ENCODE results near the gene TAPT1. TPM values are rescaled to one million over a fixed set of nuclear protein-coding genes. Genes with fewer than 3 reads are reported as not detected.

The TAPT1 gene
- total and polyA plus RNA-seq, 2 donors (not counting 3 experiments of a cell fraction or from before 2014, with no cell fraction given), result 6.9 to 17.5 TPM

DNA sequence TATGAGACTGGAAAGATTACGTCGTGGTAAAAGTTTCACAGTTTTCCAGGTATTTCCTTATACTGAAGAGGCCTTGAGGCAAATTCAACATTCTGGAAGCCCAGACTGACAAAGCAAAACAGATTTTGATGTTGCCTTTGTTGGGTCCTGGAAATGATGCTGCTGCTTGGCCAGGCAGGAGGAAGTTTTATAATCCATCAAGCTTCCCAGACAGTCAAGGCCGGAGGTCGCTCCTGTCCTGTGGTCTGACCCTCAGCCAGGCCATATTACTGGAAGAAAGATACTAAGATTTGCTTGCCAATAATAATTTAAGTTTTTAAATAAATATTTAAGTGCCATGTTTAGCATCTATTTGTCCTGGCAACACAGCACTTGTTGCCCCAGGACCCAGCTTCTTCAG is 63.4 kb downstream of the TAPT1 start:
- BruUV-seq (replicated peaks), result no TSS peak
- Histone ChIP-seq H3K27me3 (ENCODE audit: control insufficient read depth in 2 of 2, insufficient read depth in 2 of 2, low read length in 2 of 2) (no peaks in the 10 kb centered on the region), H2AFZ (ENCODE audit: low read depth, low read length) (no peak overlapping the region), H3K36me3 (ENCODE audit: control insufficient read depth in 2 of 2, extremely low read depth in 1 of 2, insufficient read depth in 2 of 2, low read length in 2 of 2) (peaks cover 0 to 2% of the 10 kb centered on the region in 2 experiments), H3K9me1 (replicated peaks; ENCODE audit: control insufficient read depth, extremely low read depth, insufficient read depth, low read length) (no peaks in the 10 kb centered on the region), H3K9ac (replicated peaks; ENCODE audit: extremely low read depth, insufficient read depth, low read length) (no peak overlapping the region), H4K20me1 (replicated peaks; ENCODE audit: control insufficient read depth, extremely low read depth, insufficient read depth, low read length) (no peaks in the 10 kb centered on the region), H3K4me3 (replicated peaks in 1 of 3; ENCODE audit: insufficient read depth in 1 of 3, low read depth in 1 of 3, low read length in 3 of 3) (no peak overlapping the region), H3K4me2 (ENCODE audit: insufficient read depth, low read length) (no peak overlapping the region), H3K27ac (ENCODE audit: insufficient read depth, low read depth, low read length) (no peak overlapping the region), H3K4me1 (ENCODE audit: control insufficient read depth, extremely low read depth, insufficient read depth, low read length) (peaks cover 23% of the 10 kb centered on the region), H3K9me3 (replicated peaks; ENCODE audit: control insufficient read depth, insufficient read depth, low read length) (no peaks in the 10 kb centered on the region), H3K79me2 (ENCODE audit: control insufficient read depth, insufficient read depth, low read length) (no peaks in the 10 kb centered on the region)
- dilution Hi-C loops (cut with MboI; ENCODE audit: extremely low pct_ligation_motif_present, low sequenced_read_pairs) (no loop called here), intact Hi-C loops (cut with micrococcal nuclease) (loop anchor here (2.0 kb wide), 1 partner anchor 34 kb away; no protein-coding TSS in a partner anchor)
- ChIA-PET CTCF (interaction anchor here (2.0 kb wide), 1 partner anchor 39 kb away, joined by 5 read pairs; no protein-coding TSS in a partner anchor), POLR2A (no interaction called here)
- DNase-seq (ENCODE audit: low read depth, low spot score), result peak; percentile 63
- TF ChIP-seq, protein P1, sequence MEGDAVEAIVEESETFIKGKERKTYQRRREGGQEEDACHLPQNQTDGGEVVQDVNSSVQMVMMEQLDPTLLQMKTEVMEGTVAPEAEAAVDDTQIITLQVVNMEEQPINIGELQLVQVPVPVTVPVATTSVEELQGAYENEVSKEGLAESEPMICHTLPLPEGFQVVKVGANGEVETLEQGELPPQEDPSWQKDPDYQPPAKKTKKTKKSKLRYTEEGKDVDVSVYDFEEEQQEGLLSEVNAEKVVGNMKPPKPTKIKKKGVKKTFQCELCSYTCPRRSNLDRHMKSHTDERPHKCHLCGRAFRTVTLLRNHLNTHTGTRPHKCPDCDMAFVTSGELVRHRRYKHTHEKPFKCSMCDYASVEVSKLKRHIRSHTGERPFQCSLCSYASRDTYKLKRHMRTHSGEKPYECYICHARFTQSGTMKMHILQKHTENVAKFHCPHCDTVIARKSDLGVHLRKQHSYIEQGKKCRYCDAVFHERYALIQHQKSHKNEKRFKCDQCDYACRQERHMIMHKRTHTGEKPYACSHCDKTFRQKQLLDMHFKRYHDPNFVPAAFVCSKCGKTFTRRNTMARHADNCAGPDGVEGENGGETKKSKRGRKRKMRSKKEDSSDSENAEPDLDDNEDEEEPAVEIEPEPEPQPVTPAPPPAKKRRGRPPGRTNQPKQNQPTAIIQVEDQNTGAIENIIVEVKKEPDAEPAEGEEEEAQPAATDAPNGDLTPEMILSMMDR (IDR thresholded peaks at IDR 0.05; ENCODE audit: extremely low read depth in 1 of 2, insufficient read depth in 1 of 2, low read depth in 1 of 2, low read length in 2 of 2), result no peak
- no peak for TF ChIP-seq GATA2 (IDR thresholded peaks at IDR 0.05; ENCODE audit: insufficient read depth, insufficient read length, low read depth, low read length)
- no peak for TF ChIP-seq POLR2AphosphoS5 (IDR thresholded peaks at IDR 0.05; ENCODE audit: insufficient read depth, low read depth, low read length)
- no peak for TF ChIP-seq MYC (IDR thresholded peaks at IDR 0.05; ENCODE audit: low read depth, low read length)
- TF ChIP-seq POLR2A (IDR thresholded peaks at IDR 0.05; ENCODE audit: low read depth, low read length), result no peak
- TF ChIP-seq JUN (IDR thresholded peaks at IDR 0.05; ENCODE audit: borderline replicate concordance, insufficient read depth, insufficient read length, low read depth), result no peak
- no peak for TF ChIP-seq FOS (IDR thresholded peaks at IDR 0.05; ENCODE audit: borderline replicate concordance, insufficient read depth, low read length)
- TF ChIP-seq EZH2 (IDR thresholded peaks at IDR 0.05; ENCODE audit: borderline replicate concordance, low read depth, low read length, severe bottlenecking), result no peak
- TF ChIP-seq, protein P2, sequence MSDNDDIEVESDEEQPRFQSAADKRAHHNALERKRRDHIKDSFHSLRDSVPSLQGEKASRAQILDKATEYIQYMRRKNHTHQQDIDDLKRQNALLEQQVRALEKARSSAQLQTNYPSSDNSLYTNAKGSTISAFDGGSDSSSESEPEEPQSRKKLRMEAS (IDR thresholded peaks at IDR 0.05; ENCODE audit: insufficient read depth, insufficient read length), result no peak
- no peak for FAIRE-seq
